Left kidney (tissue), 8 donors: Measurements from ENCODE around the gene BHLHA9. TPM values are rescaled to one million over a fixed set of nuclear protein-coding genes. Genes with fewer than 3 reads are reported as not detected.
"Not testable (repeated sequence)": the region's sequence is repeated elsewhere in the genome, so short reads cannot be mapped to it uniquely, and the experiment has no call there.

Experiments
- DNase-seq: peaks from one replicate; pipeline ENCODE4 v3.0.0-alpha.2; 2013
- long read RNA-seq, 8 donors: transcript quantifications; one replicate each; lab custom pipeline, GENCODE V29; 2026
- polyA plus RNA-seq: library from polyadenylated mRNA; unstranded; fragments of 120-200 nt; gene quantifications from one replicate; pipeline ENCODE4 v1.2.1, GENCODE V29; 2013; ENCODE audit not compliant: insufficient read length

The BHLHA9 gene
- not detected for polyA plus RNA-seq
- long read RNA-seq, donor 1, result 0 reads
- long read RNA-seq, donor 2, result 0 reads
- long read RNA-seq, donor 3, result 0 reads
- long read RNA-seq, donor 4, partial matches to known transcripts, result 0 of 1 reads
- long read RNA-seq, donor 4, other reads (novel, unspliced or antisense), result 0 of 1 reads
- long read RNA-seq, donor 5, result 0 reads
- long read RNA-seq, donor 6, partial matches to known transcripts, result 0 of 1 reads
- long read RNA-seq, donor 6, other reads (novel, unspliced or antisense), result 0 of 1 reads
- long read RNA-seq, donor 7, result 0 reads
- long read RNA-seq, donor 8, result 0 reads

DNA sequence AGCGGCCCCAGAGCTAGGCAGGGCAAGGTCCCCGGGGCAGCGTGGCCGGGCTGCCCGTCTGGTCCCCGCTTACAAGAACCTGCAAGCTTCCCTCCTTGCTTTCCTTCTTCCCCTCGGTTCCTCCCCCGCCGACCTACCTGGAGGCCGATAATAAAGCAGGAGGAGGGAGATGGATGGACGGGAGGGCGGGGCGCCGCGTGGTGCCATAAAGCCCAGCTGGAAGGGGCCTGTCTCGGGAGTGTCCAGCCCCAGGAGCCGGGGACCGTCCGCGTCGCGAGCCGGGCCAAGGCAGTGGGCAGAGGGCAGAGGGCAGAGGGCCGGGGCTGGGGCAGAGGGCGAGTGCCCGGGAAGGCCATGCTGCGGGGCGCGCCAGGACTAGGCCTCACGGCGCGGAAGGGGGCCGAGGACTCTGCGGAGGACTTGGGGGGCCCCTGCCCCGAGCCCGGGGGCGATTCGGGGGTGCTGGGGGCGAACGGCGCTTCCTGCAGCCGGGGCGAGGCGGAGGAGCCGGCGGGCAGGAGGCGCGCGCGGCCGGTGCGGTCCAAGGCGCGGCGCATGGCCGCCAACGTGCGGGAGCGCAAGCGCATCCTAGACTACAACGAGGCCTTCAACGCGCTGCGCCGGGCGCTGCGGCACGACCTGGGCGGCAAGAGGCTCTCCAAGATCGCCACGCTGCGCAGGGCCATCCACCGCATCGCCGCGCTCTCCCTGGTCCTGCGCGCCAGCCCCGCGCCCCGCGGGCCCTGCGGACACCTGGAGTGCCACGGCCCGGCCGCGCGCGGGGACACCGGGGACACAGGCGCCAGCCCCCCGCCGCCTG, at the start of gene BHLHA9:
Gene BHLHA9 (plus strand): TSS at position 235 of the 820 bp plus-strand sequence. CDS start 120 bp downstream, at position 355.
- no peak for DNase-seq

DNA sequence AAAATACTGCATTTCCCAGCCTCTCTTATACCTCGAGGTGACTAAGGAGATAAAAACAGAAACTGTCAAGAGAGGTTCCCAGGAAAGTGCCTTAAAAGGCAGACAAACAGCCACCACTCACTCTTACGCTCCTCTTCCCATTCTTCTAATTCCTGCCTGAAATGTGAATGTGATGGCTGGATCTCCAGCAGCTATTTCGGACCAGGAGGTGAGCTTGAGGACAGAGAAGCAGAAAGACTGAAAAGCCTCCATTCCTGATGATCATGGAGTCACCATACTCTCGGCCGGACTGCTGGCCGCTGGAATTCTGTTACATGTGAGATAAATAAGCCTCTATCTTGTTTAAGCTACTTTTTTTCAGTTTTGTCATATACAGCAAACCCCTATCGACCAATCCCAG, 49.0 kb upstream of the BHLHA9 start:
- no peak for DNase-seq

DNA sequence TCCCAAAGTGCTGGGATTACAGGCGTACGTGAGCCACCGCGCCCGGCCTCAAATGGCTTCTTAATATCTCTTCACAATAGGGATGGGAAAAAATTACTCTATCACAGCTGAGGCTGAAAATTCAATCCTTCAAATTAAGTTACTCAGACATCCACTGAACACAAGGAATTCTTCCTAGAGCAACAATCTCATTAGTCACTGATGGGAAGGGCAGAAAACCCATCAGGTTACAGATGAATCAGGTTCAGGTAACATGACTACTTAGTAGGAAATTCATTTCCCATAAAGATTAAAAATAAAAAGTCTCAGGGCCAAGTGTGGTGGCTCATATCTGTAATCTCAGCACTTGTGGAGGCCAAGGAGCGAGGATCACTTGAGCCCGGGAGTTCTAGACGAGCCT, 47.9 kb upstream of the BHLHA9 start:
- no peak for DNase-seq

DNA sequence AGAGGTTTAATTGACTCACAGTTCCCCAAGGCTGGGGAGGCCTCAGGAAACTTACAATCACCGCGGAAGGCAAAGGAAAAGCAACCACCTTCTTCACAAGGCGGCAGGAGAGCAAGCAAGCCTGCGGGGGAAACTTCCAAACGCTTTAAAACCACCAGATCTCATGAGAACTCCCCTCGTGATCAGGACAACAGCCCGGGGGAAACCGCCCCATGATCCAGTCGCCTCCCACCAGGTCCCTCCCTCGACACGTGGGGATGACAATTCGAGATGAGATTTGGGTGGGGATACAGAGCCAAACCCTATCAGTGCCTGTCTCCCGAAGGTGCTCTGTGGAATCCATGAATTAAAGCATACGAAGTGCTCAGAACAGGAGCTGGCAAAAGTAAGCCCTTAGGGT, 46.6 kb upstream of the BHLHA9 start:
- DNase-seq, result no peak

DNA sequence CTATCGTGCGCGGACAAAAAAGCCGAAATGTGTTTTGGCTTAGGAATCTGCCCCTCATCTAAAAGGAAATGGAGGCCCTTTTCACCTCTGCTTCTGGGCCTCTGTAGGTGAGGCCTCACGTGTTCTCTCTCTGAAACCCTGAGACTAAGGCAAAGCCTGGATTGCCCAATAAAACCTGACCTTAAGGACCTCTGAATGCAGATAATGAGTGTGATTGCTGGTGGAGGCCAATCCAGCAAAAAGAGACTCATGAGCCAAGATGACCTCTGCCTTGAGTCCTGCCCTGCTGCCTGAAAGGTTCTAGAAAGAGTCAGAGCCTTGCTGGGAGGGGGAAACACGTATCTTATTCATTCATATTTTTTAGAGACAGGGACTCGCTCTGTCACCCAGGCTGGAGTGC, 45.9 kb upstream of the BHLHA9 start:
- no peak for DNase-seq

DNA sequence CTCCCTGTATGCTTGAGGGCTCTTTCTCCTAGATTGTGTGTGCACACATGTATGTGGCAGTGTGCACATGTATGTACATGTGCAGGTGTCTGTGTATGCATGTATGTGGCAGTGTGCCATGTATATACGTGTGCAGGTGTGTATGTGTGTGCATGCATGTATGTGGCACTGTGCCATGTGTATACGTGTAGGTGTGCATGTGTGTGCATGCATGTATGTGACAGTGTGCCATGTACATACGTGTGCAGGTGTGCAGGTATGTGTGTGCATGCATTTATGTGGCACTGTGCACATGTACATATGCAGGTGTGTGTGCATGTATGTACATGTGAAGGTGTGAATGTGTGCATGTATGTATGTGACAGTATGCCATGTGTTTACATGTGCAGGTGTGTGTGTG, 43.9 kb upstream of the BHLHA9 start:
- no peak for DNase-seq

GRCh38 chr17:1227365-1227764, 42.9 kb upstream of the BHLHA9 start:
- no peak for DNase-seq

DNA sequence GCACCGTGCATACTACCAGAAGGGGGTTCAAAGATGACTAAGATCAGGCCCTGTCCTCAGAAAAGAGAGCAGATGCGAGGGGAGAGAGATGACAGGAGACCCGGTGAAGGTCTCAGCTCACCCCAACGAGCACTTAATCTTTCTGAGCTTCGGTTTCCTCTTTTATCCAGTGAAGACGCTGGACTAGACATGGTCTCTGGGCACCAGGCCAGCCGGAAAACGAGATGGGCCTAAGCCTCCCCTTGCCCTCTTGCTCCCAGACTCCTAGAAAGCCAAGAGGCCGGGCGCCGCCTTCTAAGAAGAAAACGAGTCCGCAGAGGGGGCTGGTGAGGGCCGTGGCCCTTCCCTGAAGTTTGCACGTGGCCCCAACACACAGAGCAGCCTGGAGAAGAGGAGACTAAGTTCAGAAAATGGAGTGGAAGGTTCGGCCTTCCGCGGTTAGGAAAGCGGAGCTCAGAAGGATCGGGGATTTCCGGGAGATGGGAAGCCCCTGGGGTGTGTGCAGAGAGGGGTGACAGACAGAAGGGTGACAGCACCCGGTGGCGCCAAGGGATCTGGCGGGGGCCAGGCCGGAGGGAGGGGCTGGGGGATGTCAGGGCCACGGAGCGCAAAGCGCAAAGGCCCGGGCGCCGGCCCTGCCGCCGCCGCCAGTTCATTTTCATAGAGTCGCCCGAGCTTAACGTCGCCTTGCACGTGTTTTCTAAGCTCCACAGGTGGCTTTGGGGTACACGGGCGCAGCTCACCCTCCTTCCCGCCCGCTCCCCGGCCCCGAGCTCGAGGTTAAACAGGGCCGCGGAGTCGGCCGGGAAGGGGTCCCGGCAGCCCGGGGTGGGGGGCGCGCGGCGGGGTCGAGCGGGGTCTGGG, 42.1 kb upstream of the BHLHA9 start:
- DNase-seq, result no peak

GRCh38 chr17:1228781-1229348, 41.4 kb upstream of the BHLHA9 start:
- no peak for DNase-seq

GRCh38 chr17:1229349-1229899, 40.8 kb upstream of the BHLHA9 start:
- no peak for DNase-seq

DNA sequence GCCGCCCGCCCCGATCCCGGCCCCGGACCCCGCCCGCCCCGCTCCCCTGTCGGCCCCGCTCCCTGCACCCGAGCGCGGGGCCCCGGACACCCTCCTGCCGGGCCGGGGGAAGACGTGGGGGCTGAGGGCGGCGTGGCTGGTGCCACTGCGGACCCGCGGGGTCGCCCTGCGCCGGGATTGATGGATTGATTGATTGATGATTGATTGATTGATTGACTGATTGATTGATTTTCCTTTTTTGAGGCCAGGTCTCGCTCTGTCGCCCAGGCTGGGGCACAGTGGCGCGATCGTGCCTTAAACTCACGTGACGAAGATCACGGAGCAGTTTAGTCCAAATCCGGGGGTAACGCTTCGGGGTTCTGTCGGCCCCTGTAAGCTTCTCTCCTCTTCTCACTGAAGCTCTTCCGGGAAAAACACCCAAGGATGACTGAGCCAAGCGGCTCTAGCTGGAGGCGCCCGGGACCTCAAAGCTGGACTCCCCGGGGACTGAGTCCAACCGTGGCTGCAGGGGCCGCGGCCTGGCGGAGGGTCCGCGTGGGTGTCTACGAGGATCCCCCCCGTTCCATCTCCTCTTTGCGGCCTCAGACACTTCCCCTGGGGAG, 40.2 kb upstream of the BHLHA9 start:
- DNase-seq, result no peak

GRCh38 chr17:1231456-1231855, 38.8 kb upstream of the BHLHA9 start:
- DNase-seq, result no peak

- DNase-seq, result no peak
Measured at GRCh38 chr17:1232331-1232730, 37.9 kb upstream of the BHLHA9 start.

DNA sequence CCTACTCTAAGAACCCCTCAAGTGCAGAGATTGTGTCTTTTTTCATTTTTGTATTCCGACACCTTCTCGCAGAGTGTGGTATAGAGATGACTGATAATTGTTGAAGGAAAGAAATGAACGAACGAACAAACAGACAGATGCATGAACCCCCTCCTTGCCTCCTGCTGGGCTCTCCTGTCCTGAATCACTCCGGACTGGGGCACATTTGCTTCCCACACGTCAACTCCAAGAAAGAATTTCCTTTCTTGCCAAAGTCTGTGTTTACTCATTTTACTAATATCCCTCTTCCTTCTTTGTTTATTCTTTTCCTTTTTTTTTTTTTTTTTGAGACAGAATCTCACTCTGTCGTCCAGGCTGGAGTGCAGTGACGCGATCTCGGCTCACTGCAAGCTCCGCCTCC, 37.5 kb upstream of the BHLHA9 start:
- DNase-seq, result no peak

GRCh38 chr17:1234455-1234854, 35.8 kb upstream of the BHLHA9 start:
- DNase-seq, result no peak

DNA sequence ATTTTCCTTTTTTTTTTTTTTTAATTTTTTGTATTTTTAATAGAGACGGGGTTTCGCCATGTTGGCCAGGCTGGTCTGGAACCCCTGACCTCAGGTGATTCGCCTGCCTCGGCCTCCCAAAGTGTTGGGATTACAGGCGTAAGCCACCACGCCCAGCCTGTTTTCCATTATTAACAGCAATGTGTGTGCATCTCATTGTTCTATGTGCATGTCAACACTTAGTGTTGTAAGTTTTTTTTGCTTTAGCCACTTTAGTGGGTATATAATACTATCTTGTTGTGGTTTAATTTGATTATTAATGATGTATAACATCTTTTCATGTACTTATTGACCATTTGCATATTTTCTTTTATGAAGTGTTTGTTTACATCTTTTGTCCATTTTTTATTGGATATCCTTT, 32.8 kb upstream of the BHLHA9 start:
- DNase-seq, result no peak

DNA sequence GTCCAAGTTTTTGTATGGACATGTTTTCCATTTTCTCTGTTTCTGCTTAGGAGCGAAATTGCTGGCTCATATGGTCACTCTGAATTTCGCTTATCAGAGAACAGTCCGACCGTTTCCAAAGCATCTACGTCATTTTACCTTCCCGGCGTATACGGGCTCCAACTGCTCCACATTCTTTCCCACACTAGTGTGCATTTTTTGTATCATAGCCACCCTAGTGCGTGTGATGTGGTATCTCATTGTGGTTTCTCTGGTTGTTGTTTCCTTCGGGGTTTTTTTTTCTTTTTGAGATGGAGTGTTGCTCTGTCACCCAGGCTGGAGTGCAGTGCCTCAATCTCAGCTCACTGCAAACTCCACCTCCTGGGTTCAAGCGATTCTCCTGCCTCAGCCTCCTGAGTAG, 31.0 kb upstream of the BHLHA9 start:
- no peak for DNase-seq

GRCh38 chr17:1240426-1240825, 29.8 kb upstream of the BHLHA9 start:
- not testable (repeated sequence) for DNase-seq

DNA sequence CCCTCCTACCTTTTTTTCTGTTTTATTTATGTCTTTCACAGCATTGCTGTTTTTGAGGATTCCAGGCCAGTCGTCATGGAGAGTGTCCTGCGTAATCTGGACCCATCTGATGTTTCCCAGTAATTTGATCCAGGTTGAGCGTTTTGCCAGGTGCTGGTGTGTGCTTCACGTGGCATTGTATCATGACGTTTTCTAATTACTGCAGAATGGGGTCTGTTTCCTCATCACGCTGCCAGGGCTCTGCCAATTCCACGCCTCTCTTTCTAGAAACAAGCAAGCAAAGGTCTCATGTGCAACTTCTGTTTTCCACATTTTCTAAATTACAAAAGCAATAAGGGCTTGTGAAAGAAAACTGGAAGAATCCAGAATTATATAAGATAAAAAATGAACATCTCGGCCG, 28.3 kb upstream of the BHLHA9 start:
- no peak for DNase-seq

GRCh38 chr17:1244606-1245012, 25.6 kb upstream of the BHLHA9 start:
- DNase-seq, result no peak

GRCh38 chr17:1251866-1252608, 18.2 kb upstream of the BHLHA9 start:
- DNase-seq, result no peak
